Left ventricle myocardium inferior (tissue), 1 donor: ENCODE results near the gene ZMIZ1. TPM values are rescaled to one million over a fixed set of nuclear protein-coding genes. Genes with fewer than 3 reads are reported as not detected.

ENCODE experiments used
- DNase-seq: peaks from one replicate; pipeline ENCODE4 v3.0.0-alpha.2; 2020
- H3K27ac ChIP-seq: fragments of 200-600 bp; replicated peaks from 2 replicates; pipeline ENCODE4 v1.8.0; 2021
- H3K27me3 ChIP-seq: fragments of 200-600 bp; 2 replicates; pipeline ENCODE4 v1.8.0; 2021; ENCODE audit warnings: low read depth
- H3K36me3 ChIP-seq: fragments of 200-600 bp; 2 replicates; pipeline ENCODE4 v1.8.0; 2021
- H3K4me1 ChIP-seq: fragments of 200-600 bp; 2 replicates; pipeline ENCODE4 v1.8.0; 2021
- H3K4me3 ChIP-seq: fragments of 200-600 bp; 2 replicates; pipeline ENCODE4 v1.8.0; 2021; ENCODE audit warnings: mild to moderate bottlenecking, moderate library complexity
- H3K9me3 ChIP-seq: fragments of 200-600 bp; replicated peaks from 2 replicates; pipeline ENCODE4 v1.8.0; 2021
- CTCF ChIP-seq: fragments of 200-600 bp; IDR thresholded peaks from 2 replicates; pipeline ENCODE4 v1.8.0; 2021; ENCODE audit warnings: antibody characterized with exemption, mild to moderate bottlenecking, borderline replicate concordance
- intact Hi-C: fragments of 100-400 bp; cut with micrococcal nuclease; formaldehyde crosslinking; loops from one replicate; pipeline ENCODE4 v1.11.0; 2022
- total RNA-seq: library from RNA; stranded (reverse); fragmentation: NEBNext Ultra II Directional; extraction: Animal tissue kit (Norgen Biotek cat#: 25700); gene quantifications from one replicate; pipeline ENCODE4 v1.2.1, GENCODE V29; 2021
- donor health status: DM: no; HTN: yes; CAD: no; lungs with severe emphysema.

ZMIZ1 gene
- total RNA-seq, 1 donor from 2014 or later = 55.9 TPM

- no peaks in the 10 kb centered on the region for H3K9me3 ChIP-seq
- intact Hi-C loops = no loop called here
- no peak for DNase-seq
- no peaks in the 10 kb centered on the region for H3K27me3 ChIP-seq
- H3K4me3 ChIP-seq = peak overlapping the region; percentile 70
- no peaks in the 10 kb centered on the region for H3K36me3 ChIP-seq
- no peak for TF ChIP-seq CTCF
- H3K4me1 ChIP-seq = peaks cover 95% of the 10 kb centered on the region
- peak overlapping the region; percentile 97 for H3K27ac ChIP-seq
Observed at GRCh38 chr10:79245539-79246208, 176.9 kb downstream of the ZMIZ1 start.

GRCh38 chr10:79246209-79246581 is 177.4 kb downstream of the ZMIZ1 start:
- H3K27me3 ChIP-seq = no peaks in the 10 kb centered on the region
- H3K4me3 ChIP-seq = peak overlapping the region; percentile 70
- peak; percentile 80 for DNase-seq
- TF ChIP-seq CTCF = no peak
- peaks cover 95% of the 10 kb centered on the region for H3K4me1 ChIP-seq
- H3K36me3 ChIP-seq = no peaks in the 10 kb centered on the region
- H3K27ac ChIP-seq = peak overlapping the region; percentile 97
- intact Hi-C loops = no loop called here
- no peaks in the 10 kb centered on the region for H3K9me3 ChIP-seq

GRCh38 chr10:79246606-79247275 is 178.0 kb downstream of the ZMIZ1 start:
- no peaks in the 10 kb centered on the region for H3K36me3 ChIP-seq
- TF ChIP-seq CTCF = peak; percentile 18
- peaks cover 95% of the 10 kb centered on the region for H3K4me1 ChIP-seq
- intact Hi-C loops = no loop called here
- peak overlapping the region; percentile 70 for H3K4me3 ChIP-seq
- no peaks in the 10 kb centered on the region for H3K9me3 ChIP-seq
- peak overlapping the region; percentile 97 for H3K27ac ChIP-seq
- peak; percentile 78 for DNase-seq
- no peaks in the 10 kb centered on the region for H3K27me3 ChIP-seq

GRCh38 chr10:79247373-79248137 is 178.8 kb downstream of the ZMIZ1 start:
- H3K36me3 ChIP-seq = no peaks in the 10 kb centered on the region
- H3K9me3 ChIP-seq = no peaks in the 10 kb centered on the region
- intact Hi-C loops = no loop called here
- peak overlapping the region; percentile 97 for H3K27ac ChIP-seq
- no peaks in the 10 kb centered on the region for H3K27me3 ChIP-seq
- H3K4me1 ChIP-seq = peaks cover 95% of the 10 kb centered on the region
- DNase-seq = no peak
- TF ChIP-seq CTCF = no peak
- H3K4me3 ChIP-seq = peak overlapping the region; percentile 70

- Histone ChIP-seq H3K27me3 (no peaks in the 10 kb centered on the region), H3K27ac (peak overlapping the region; percentile 97), H3K36me3 (no peaks in the 10 kb centered on the region), H3K4me1 (peaks cover 99% of the 10 kb centered on the region), H3K9me3 (no peaks in the 10 kb centered on the region), H3K4me3 (no peak overlapping the region)
- no peak for TF ChIP-seq CTCF
- peak; percentile 65 for DNase-seq
- intact Hi-C loops = no loop called here
Observed at GRCh38 chr10:79248341-79249185, 179.8 kb downstream of the ZMIZ1 start.
